Gastrocnemius medialis (tissue), 4 donors: Measurements from ENCODE around the gene GALNS. TPM values are rescaled to one million over a fixed set of nuclear protein-coding genes. Genes with fewer than 3 reads are reported as not detected.

Source experiments
- ATAC-seq, 2 donors: fragments of 150-250 bp; one replicate each; pipeline ENCODE4 v1.9.1; 2016
- DNase-seq, 2 donors: peaks; one replicate each; pipeline ENCODE4 v3.0.0-alpha.2; 2019
- H3K27ac ChIP-seq, 4 donors: fragments of 200-600 bp; sonication (generic); 1 replicate in 1 of 4; 2 replicates in 3 of 4; pipeline ENCODE4 v1.5.1; 2016 to 2018; ENCODE audit warnings: mild to moderate bottlenecking in 2 of 4, moderate library complexity in 1 of 4
- H3K27me3 ChIP-seq, 3 donors: fragments of 200-600 bp; sonication (generic) in 2 of 3; 1 replicate in 1 of 3; 2 replicates in 2 of 3; pipeline versions ENCODE4 v1.5.1 to v1.6.0; 2016 to 2019; ENCODE audit warnings: mild to moderate bottlenecking in 1 of 3, moderate library complexity in 1 of 3
- H3K36me3 ChIP-seq, 2 donors: fragments of 200-600 bp; sonication (generic) in 1 of 2; one replicate each; pipeline ENCODE4 v1.5.1; 2017 to 2018
- H3K4me1 ChIP-seq, 2 donors: fragments of 200-600 bp; sonication (generic) in 1 of 2; one replicate each; pipeline ENCODE4 v1.5.1; 2016 to 2017; ENCODE audit warnings: mild to moderate bottlenecking in 2 of 2
- H3K4me3 ChIP-seq, 4 donors: fragments of 200-600 bp; sonication (generic) in 3 of 4; 1 replicate in 1 of 4; 2 replicates in 3 of 4; pipeline ENCODE4 v1.5.1; 2016 to 2019; ENCODE audit warnings: mild to moderate bottlenecking in 2 of 4
- H3K9me3 ChIP-seq, 3 donors: fragments of 200-600 bp; sonication (generic) in 2 of 3; 1 replicate in 1 of 3; 2 replicates in 2 of 3; pipeline ENCODE4 v1.5.1; 2016 to 2019
- CTCF ChIP-seq, 5 experiments: fragments of 450-650 bp in 3 of 5; fragments of 200-600 bp in 2 of 5; sonication (generic) in 2 of 5; IDR thresholded peaks in 4 of 5; conservative IDR thresholded peaks in 1 of 5; 1 replicate in 4 of 5; 2 replicates in 1 of 5; pipeline ENCODE4 v1.5.1; 2016 to 2019; ENCODE audit warnings: antibody characterized with exemption in 5 of 5, mild to moderate bottlenecking in 3 of 5, moderate library complexity in 3 of 5
- POLR2A ChIP-seq, 2 donors: fragments of 450-650 bp; IDR thresholded peaks; one replicate each; pipeline ENCODE4 v1.6.1; 2017; ENCODE audit warnings: antibody characterized with exemption in 2 of 2, mild to moderate bottlenecking in 2 of 2, moderate library complexity in 2 of 2
- in situ Hi-C, 4 donors: fragments of 200-750 bp; cut with MboI; loops; one replicate each; pipeline versions ENCODE4 v1.15.0 to v1.8.0; 2017; ENCODE audit warnings: low sequenced_read_pairs in 4 of 4
- intact Hi-C: fragments of 100-400 bp; cut with DNase I; formaldehyde crosslinking; loops from one replicate; pipeline ENCODE4 v1.15.1; 2023; ENCODE audit warnings: low total_unique reads
- total RNA-seq, 4 donors: library from RNA; depleted of rRNA; stranded (reverse); fragments of >200 nt; gene quantifications; one replicate each; pipeline versions ENCODE4 v1.1.0 to v1.2.3, GENCODE V29; 2016

The GALNS gene
- total RNA-seq, 4 donors from 2014 or later = 8.8 to 14.7 (median 10.0) TPM

GRCh38 chr16:88820385-88821025 is 36.2 kb downstream of the GALNS start:
- no peak overlapping the region for H3K4me3 ChIP-seq
- H3K4me1 ChIP-seq = peaks cover 0 to 3% of the 10 kb centered on the region in 2 donors
- in situ Hi-C loops = no loop called here
- TF ChIP-seq CTCF (IDR thresholded peaks at IDR 0.05 in 4 of 5, conservative IDR thresholded peaks at IDR 0.05 in 1 of 5) (no peak), POLR2A (IDR thresholded peaks at IDR 0.05) (no peak)
- no peak for ATAC-seq
- no peak for DNase-seq
- intact Hi-C loops = no loop called here
- H3K27me3 ChIP-seq = no peaks in the 10 kb centered on the region
- H3K36me3 ChIP-seq = peaks cover 0 to 11% of the 10 kb centered on the region in 2 donors
- H3K27ac ChIP-seq = no peak overlapping the region
- no peaks in the 10 kb centered on the region for H3K9me3 ChIP-seq

DNA sequence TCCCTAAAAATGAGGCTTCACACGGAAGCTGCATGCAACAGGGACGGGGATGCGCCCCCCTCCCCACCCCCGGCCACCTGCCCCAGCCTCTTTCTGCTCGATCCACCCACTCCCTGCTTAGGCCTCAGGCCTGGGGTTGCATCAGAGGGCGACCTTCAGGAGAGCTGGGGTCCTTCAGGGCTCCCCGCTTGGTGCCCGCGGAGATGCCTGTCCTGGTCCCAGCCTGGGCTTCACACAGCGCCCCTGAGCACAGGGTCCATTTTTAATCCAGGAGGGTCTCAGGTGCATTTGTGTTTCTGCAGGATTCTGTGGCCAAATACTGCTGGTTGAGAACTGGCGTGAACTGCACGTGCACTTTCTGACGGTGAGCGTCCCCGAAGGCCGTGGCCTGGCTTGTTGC is 37.6 kb downstream of the GALNS start:
- DNase-seq = no peak
- H3K4me1 ChIP-seq = peaks cover 0 to 3% of the 10 kb centered on the region in 2 donors
- no peak overlapping the region for H3K27ac ChIP-seq
- no peak for ATAC-seq
- in situ Hi-C loops (no loop called here), intact Hi-C loops (loop anchor here (10.0 kb wide), 2 partner anchors 276 to 954 kb away; partner anchors contain the start of genes ACSF3 and SLC7A5)
- no peaks in the 10 kb centered on the region for H3K27me3 ChIP-seq
- no peak overlapping the region for H3K4me3 ChIP-seq
- H3K36me3 ChIP-seq = peaks cover 0 to 7% of the 10 kb centered on the region in 2 donors
- no peak for TF ChIP-seq POLR2A (IDR thresholded peaks at IDR 0.05)
- no peak for TF ChIP-seq CTCF (IDR thresholded peaks at IDR 0.05 in 4 of 5, conservative IDR thresholded peaks at IDR 0.05 in 1 of 5)
- H3K9me3 ChIP-seq = no peaks in the 10 kb centered on the region

DNA sequence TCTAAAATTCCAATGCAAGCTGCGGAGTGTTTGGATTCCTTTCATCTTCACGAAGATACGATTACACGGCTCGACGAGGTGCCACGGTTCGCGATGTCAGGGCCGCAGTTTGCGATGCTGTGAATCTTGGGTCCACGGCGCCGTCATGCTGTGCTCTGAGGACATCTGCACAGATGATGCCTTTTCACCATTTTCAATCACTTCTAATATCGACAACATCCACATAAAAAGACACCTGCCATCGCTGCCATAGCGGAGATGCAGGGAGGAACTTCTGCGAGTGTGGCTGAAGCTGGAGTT is 38.2 kb downstream of the GALNS start:
- Histone ChIP-seq H3K27ac (no peak overlapping the region), H3K9me3 (no peaks in the 10 kb centered on the region), H3K36me3 (peaks cover 0 to 7% of the 10 kb centered on the region in 2 donors), H3K27me3 (no peaks in the 10 kb centered on the region), H3K4me3 (no peak overlapping the region), H3K4me1 (peaks cover 0 to 3% of the 10 kb centered on the region in 2 donors)
- in situ Hi-C loops (no loop called here), intact Hi-C loops (loop anchor here (10.0 kb wide), 2 partner anchors 276 to 954 kb away; partner anchors contain the start of genes ACSF3 and SLC7A5)
- TF ChIP-seq CTCF (IDR thresholded peaks at IDR 0.05 in 4 of 5, conservative IDR thresholded peaks at IDR 0.05 in 1 of 5) = no peak
- TF ChIP-seq POLR2A (IDR thresholded peaks at IDR 0.05) = no peak
- DNase-seq (no peak), ATAC-seq (no peak)

DNA sequence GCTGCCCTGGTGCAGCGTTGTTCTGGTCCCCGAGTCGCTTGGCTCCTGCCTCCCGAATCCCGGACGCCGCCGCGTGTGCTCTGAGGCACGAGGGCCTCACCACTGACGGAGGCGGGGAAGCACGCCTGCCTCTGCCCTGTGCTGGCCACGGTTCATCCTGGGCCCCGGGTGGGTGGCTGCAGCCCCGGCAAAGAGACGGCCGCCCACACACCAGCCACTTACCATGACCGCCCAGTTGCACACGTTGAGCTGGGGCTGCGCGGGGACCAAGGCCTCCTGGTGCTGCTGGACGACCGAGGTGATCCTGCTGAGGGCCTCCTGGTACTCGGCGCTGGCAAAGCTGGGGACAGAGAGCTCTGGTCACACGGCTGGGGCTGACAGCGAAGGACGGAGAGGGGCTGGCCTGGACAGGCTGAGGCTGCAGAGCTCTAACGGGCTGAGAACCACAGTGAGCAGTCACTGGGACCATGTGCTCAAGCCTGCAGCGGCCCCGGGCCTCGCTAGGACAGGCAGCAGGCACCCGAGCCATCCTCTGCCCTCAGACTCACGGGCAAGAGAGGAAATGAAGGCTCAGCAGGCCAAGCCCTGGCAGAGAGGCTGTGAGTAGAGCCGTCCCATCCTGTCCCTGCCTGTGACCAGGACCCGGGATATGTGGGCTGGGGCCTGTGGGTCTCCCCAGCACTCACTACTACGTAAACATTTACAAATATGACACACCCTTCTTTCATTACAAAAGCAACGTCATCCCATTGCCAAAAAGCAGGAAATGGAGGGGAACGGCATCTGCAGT is 38.8 kb downstream of the GALNS start:
- TF ChIP-seq CTCF (IDR thresholded peaks at IDR 0.05 in 4 of 5, conservative IDR thresholded peaks at IDR 0.05 in 1 of 5) (no peak), POLR2A (IDR thresholded peaks at IDR 0.05) (no peak)
- Histone ChIP-seq H3K36me3 (peaks cover 0 to 7% of the 10 kb centered on the region in 2 donors), H3K27me3 (no peaks in the 10 kb centered on the region), H3K27ac (no peak overlapping the region), H3K4me1 (peaks cover 0 to 3% of the 10 kb centered on the region in 2 donors), H3K9me3 (no peaks in the 10 kb centered on the region), H3K4me3 (no peak overlapping the region)
- ATAC-seq (no peak), DNase-seq (no peak)
- intact Hi-C loops (loop anchor here (10.0 kb wide), 2 partner anchors 277 to 953 kb away; partner anchors contain the start of genes ACSF3 and SLC7A5), in situ Hi-C loops (no loop called here)
